CD4-positive, alpha-beta T cell treated with Interleukin-15 for 1 hour (primary cell): ENCODE results near the gene ILDR2.

Experiments used
- DNase-seq: peaks from one replicate; pipeline ENCODE4 v3.0.0-alpha.2; 2020

ILDR2 gene, protein sequence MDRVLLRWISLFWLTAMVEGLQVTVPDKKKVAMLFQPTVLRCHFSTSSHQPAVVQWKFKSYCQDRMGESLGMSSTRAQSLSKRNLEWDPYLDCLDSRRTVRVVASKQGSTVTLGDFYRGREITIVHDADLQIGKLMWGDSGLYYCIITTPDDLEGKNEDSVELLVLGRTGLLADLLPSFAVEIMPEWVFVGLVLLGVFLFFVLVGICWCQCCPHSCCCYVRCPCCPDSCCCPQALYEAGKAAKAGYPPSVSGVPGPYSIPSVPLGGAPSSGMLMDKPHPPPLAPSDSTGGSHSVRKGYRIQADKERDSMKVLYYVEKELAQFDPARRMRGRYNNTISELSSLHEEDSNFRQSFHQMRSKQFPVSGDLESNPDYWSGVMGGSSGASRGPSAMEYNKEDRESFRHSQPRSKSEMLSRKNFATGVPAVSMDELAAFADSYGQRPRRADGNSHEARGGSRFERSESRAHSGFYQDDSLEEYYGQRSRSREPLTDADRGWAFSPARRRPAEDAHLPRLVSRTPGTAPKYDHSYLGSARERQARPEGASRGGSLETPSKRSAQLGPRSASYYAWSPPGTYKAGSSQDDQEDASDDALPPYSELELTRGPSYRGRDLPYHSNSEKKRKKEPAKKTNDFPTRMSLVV

DNA sequence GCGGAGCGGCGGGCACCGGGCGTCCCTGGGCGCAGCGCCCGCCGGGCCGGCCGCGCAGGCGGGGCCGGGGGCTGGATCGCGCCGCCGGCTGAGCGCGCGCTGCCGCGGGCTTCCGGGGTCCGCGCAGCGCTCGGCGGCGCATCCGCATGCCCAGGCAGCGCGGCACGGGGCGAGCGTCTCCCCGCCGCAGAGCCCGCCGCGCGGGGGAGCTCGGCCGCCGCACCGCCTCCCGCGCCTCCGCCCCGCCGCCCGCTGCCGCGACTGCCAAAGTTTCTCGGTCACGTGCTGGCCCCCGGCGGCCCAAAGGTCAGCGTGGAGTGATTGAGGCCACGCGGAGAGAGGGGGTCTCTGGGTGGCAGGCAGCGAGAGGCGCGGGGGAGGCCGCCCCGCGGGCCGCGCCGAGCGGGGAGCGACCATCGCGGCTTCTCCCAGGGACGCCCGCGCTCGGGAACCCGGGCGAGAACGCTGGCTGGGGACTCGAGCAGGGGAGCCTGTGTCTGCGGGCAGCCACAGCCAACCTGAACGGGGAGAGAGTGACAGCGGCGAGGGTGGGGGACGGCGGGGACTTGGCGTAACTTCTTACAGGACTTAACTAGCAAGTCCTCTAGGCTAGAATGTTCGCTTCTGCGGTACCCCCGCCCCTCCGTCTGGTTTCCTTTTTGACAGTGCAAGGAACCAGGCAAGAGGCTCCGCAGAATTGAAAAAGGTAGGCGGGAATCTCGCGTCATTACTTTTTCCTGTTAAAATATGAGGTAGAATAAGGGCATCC, at the start of gene ILDR2:
ILDR2 (minus strand) TSS at position 180 of the 769 bp plus-strand sequence. CDS start 272 bp downstream, outside the sequence.
- peak; percentile 53 for DNase-seq

DNA sequence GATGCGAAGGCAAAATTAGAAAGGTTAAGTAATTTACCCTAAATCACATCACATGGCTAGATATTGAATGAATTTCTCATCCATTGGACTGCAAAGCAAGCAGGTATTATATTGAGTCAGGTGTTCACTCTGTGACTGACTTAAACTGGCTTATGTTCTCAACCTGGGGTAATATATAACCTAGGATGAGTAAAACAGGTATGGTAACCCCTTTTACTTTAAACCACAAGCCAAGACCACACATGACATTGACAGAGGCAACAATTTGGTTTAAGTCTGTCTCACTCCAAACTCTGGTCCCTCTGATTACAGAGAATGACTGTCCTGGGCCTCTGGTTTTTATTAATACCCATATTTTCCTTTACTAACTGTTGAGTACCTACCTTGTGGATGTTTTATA, 47.0 kb upstream of the ILDR2 start:
- no peak for DNase-seq

DNA sequence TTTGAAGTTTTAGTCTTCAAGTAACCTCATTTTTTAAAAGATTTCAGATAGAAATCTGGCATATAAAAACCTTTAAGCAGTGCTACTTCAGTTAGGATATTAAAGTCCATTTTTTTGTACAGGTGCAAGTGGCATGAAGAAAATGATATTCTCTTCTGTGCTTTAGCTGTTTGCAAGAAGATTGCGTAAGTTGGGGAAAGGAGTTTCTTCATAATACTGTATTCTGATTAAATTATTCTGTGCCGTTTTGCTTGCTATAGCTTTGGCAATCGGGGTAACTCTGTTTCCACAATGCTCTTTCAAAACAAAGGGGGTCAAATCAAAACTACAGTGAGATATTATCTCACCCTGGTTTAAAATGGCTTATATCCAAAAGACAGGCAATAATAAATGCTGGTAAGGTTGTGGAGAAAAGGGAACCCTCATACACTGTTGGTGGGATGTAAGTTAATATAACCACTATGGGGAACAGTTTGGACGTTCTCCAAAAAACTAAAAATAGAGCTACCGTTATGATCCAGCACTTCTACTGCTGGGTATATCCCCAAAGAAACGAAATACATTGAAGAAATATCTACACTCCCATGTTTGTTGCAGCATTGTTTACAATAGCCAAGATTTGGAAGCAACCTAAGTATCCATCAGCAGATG, 40.9 kb upstream of the ILDR2 start:
- no peak for DNase-seq

DNA sequence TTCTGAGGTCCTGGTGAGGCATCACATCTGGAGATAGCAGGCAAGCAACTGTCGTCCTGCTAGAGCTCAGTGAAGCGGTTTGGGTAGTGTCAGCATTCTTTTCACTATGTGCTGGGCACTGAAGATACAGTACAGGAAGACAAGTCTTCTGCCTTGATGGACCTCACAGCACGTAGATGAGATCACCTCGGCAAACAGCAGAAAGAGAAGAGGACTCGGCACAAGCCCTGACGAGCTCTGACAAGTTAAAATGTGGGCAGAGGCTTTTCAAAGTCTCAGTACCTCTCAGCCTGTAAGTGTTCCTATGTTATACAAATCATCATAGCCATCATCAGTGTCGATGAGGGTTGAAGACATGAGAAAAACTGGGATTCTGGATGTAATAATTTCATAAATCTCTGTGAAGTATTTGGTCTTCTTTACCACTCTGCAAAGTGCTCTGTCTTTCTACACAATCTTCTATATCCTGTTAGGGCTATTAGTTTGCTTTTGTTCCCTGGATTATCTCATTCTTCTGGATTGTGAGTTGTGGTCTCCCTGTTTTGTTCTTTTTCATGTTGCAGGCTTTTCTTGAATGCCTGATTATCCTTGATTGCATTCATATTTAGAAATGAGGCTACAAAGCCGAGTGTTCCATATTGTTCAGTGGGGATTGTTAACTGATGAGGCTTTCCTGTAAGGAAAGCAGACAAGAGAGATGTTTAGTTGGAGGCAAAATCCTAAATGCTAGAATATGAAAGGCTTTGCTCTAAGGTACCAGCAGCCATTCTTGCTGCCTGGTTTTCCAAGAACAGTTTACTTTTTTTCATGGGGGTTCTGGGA, 38.0 kb upstream of the ILDR2 start:
- no peak for DNase-seq

DNA sequence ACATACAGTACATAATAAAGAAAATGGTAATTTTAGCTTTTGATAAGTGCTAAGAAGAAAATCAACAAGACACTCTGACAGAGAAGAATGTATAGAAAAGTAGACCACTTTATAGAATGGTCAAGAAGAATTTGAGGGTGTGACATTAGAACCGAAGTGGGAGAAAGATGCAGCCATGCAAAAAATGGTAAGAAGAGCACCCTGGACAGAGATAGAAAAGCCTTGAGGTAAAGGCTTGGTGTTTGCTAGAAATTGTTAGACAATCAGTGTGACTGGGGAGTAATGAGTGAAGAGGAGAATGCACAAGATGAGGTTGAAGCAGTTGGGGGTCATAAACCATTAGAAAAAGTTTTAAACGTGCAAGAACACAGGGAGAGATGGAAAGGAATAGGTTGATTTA, 37.2 kb upstream of the ILDR2 start:
- no peak for DNase-seq

DNA sequence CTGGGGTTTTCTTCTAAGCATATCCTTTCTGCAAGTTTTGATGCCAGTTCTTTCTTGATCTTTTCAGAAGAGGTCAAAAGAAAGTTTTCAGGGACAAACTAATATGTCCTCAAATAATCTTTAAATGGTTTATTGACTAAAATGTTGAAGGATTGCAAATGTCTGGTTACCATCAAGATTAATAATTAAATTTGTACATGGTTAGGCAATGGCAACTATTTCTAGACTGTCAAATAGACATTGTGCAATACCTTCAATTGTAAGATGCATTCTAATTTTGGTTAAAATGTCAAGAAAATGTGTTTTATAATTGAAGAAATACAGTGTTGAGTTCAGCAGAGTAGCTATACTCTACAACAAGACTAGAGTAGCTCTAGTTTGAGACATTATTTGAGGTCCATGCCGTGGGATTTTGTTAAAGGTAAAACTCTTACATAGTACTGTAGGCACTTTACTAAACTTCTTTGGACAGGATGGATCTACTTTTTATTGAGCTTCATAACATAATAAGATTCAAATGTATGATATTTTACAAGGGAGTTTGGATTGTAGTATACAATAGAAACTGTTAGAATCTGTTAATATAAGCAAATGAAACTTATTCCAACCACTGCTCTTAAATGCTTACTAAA, 36.3 kb upstream of the ILDR2 start:
- DNase-seq: no peak

DNA sequence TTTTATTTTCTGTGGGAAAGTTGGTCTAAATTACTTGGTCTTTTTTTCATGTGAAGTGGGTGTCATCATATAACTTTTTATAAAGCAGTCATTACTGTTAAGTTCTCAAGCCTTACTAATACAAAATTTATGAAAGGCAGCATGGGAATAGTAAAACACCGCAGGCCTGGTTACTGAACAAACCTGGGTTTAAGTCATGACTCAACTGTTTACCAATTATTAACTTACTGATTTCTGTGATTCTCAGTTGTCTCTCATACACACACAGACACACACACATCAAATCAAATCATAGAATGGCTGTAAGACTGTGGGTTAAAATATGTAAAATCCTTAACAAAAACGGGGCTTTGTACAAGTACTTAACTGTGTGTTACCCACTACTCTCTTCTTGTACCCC, 28.4 kb upstream of the ILDR2 start:
- no peak for DNase-seq

DNA sequence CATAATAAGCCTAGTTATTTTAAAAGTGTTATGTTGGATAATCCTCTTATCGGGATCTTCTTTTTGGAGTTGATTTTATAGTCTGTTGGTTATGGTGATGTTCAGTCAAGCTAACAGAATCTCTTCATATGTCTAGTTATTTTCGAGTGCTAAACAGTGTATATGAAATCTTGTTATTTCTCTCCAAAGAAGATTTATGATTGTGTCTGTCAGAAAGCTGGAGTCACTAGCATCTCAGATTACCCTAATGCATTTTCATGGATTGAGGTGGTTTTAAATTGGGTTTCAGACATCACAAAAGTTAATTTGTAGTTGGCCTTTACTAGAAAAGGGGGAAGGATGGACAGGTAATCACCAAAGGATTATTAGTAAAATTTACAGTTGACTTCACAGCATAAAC, 27.0 kb upstream of the ILDR2 start:
- no peak for DNase-seq

DNA sequence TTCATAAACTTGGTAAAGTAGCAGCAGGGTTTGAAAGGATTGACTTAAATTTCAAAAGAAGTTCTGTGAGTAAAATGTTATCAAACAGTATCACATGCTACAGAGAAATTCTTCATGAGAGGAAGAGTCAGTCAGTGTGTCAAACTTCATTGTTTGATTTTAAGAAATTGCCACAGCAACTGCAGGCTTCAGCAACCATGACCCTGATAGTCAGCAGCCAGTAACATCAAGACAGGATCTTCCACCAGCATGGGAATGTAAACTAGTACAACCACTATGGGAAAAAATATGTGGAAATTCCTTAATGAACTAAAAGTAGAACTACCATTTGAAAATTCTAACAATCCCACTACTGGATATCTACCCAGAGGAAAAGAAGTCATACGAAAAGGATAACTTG, 25.2 kb upstream of the ILDR2 start:
- DNase-seq: no peak

DNA sequence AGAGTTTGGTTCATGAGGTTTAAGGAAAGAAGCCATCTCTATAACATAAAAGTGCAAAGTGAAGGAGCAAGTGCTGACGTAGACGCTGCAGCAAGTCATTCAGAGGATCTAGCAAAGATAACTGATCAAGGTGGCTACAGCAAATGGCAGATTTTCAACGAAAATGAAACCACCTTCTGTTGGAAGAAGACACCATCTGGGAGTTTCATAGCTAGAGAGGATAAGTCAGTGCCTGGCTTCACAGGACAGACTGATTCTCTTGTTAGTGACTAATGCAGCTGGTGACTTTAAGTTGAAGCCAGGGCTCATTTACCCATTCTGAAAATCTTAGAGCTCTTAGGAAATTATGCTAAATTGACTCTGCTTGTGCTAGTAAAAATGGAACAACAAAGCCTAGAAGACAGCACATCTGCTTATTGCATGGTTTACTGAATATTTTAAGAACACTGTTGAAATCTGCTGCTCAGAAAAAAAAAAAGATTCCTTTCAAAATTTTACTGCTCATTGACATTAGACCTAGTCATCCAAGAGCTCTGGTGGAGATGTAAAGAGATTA, 24.2 kb upstream of the ILDR2 start:
- no peak for DNase-seq

DNA sequence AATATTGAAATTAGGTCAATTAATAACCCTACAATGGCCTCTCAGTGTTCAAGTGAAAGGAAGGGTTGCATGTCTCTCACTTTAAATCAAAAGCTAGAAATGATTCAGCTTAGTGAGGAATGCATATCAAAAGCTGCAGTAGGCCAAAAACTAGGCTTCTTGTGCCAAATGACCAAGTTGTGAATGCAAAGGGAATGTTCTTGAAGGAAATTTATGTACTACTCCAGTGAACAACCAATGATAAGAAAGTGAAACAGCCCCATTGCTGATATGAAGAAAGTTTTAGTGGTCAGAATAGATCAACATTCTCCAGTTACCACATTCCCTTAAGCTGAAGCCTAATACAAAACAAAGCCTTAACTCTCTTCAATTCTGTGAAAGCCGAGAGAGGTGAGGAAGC, 23.7 kb upstream of the ILDR2 start:
- DNase-seq: no peak

DNA sequence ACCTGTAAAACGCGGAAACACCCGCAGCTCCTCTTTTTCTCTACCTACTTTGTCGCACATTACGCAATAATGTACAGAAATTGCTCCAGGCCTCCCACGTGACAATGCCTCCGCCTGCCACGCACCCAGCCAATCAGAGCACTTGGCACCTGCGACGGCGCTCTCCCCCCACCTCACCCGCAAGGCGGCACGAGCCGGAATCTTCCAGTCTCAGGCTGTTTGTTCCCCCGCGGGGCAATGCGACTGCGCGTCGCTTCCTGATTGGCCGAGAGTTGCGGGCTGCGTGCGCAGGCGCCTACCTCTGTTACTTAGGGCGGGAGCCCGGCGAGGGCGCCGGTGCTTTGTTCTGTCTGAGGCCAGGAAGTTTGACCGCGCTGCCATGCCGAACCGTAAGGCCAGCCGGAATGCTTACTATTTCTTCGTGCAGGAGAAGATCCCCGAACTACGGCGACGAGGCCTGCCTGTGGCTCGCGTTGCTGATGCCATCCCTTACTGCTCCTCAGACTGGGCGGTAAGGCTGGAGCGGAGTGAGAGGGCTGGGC, 13.7 kb upstream of the ILDR2 start, which contains the start of gene MAEL:
MAEL (plus strand) TSS at position 307 of the 542 bp plus-strand sequence; CDS start at position 380, 73 bp downstream.
- no peak for DNase-seq

DNA sequence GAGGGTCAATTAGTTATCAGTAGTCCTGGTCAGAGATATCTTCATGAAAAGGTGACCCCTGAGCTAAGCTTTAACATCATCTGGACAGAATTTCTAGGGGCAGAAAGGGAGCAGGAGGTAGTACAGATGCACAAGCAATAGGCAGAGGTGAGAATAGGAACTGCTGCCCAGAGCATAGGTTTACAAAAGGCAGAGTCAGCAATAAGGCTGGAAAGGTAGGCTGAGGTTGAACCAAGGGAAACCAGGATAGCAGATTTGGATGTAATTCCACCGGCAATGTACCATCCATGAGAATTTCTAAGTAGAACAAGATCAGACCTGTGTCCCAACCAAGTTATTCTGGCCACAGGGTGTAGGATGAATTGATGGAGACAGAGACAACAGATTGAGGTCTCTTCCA, 6.2 kb upstream of the ILDR2 start:
- DNase-seq: no peak

DNA sequence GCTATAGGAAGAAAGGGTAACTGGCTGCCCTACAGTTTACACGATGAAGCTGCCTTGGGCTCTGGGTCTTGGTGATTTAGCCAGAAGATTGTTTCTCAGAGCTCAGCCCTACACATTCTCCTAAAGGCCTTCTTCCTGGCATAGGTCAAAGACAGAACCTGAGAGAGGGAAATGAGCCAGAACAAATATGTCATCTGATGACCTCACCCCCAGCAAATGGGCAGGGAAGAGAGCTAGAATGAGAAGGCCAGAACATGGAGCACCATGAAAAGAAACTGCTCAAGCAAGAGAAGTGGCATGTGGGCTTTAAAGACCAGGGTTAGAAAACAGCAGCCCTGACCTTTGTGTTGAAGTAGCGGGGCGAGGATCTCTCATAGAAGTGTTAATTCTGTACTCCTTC, 5.5 kb upstream of the ILDR2 start:
- DNase-seq: no peak

DNA sequence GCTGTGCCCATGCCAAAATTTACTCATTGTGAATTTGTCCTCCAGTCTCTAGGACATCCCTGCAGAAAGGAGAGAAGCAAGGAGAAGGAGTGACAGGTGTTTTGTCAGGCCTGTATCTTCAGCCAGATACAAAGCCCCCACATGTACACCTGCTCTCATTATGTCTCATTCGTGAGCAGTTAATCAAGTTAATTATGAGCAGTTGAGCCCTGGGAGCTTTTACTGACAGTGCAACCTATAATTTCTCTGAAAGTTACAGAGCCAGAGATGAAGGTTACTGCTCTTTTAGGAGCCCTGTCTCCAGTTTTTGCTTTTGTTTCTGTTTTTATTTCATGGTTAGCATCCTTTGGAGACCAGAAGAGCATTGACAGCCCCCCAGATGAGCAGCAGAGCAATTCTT, 5.0 kb upstream of the ILDR2 start:
- no peak for DNase-seq

DNA sequence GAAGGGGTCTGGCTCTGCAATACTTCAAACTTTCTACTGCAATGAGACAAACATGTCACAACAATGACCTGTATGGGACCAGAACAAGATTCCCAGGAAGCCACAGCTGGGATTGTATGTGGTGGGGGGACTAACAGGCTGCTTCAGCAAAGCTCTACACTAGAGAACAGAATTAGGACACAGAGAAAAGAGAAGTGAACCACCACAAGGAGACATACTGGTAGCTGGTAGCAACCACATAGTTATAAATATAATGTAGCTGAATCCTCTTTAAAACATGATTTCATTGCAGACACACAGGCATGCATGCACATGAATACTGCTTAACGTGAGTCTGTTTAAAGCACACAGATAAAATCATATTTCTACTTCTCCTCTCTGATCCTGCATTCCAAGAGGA, 3.5 kb upstream of the ILDR2 start:
- DNase-seq: no peak

DNA sequence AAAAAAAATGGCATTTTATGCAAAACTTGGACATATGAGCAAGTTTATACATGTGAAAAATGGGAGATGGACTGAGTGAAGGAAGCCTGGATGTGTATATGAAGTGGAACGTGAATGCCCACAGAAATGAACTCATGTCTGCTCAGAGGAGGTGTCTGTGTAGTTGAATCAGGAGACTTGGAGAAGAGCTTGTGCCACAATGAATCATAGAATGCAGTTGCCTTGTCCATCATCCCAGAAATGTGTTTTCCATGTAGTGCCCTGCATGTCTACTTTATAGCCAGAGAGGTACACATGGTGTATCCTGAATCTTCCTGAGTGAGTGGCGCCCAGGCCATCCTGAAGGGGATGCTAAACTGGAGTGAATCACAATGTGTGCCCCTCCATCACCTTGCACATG, 2.6 kb upstream of the ILDR2 start:
- DNase-seq: no peak

DNA sequence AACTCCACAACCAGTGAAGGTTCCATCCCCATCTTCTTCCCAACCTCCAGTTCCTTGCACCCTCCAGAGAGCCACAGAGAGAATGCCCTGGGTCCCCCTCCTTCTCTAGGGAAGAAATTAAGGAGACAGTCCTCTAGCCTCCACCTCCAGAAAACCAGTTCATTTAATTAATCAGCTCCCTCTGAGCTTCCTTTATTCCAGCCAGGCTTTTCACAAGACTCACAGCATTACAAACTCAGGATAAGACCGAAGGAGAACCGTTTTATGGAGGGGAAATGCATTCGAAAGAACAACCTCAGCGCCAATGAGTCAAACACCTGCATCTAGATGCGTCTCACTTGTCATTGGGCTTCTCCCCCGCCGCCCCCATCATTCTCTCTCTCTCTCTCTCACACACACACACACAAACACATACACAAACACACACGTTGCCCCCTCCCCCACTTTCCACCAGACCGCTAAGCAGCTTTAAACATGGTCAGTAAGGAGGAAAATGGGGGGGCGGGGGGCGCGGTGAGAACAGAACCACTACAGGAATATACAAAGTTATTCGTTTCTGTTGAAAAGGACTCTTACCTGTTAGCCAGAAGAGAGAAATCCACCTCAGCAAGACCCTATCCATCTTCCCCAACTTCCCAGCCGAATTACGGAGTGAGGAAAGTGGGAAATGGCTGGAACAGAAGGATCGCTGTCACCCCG, 544 bp downstream of the ILDR2 start:
- no peak for DNase-seq

DNA sequence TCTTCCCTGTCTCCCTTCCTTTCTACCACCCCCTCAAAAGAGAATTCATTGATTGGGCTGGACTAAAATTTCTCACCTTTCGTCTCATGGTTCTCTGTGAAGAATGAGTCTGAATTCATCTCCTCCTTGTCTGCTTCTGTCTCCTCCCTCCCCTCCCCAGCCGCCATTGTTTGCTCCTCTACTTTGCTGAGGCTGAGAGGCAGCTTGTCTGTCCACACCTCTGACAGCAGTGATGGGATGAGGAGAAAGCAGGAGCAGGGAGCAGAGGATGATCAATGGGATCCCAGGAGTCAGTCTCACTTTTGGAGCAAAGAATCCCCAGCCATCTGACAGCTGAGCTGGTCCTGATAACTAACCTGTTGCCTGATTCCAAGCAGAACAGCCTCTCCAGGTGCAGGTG, 2.5 kb downstream of the ILDR2 start:
- DNase-seq: no peak

DNA sequence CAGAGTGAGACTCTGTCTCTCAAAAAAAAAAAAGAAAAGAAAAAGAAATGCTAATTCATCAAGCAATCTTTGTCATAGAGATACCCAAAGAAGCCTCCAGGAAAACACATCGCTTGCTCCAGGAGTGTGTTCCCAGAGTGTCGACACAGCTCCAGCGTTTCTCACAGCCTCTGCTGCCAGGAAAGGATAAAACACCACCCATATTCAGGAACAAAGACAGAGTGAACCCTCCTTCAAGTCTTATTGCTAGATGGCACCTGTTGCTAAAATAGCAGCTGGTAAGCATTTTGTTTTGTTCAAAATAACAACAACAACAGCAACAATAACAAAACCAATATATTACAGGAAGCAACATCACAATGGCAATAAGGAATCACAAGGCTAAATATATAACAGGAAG, 3.1 kb downstream of the ILDR2 start:
- no peak for DNase-seq

DNA sequence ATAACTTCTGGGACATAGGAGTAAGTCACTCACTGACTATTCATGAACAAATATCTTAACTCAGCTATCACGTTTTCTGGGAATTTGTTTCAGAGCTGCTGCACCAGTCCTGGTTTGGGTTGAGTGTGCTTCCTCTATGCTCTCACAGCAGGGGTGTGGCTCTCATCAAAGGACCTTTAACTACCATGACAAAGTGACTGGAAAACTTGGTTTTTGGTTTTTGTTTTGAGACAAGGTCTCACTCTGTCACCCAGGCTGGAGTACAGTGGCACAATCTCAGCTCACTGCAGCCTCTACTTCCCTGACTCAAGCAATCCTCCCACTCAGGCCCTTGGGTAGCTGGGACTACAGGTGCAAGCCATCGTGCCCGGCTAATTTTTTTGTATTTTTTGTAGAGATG, 4.1 kb downstream of the ILDR2 start:
- DNase-seq: no peak
